Fibroblast of skin of right quadriceps (primary cell): Measurements from ENCODE around the gene GUCA1A.
"Not testable (repeated sequence)": the region's sequence is repeated elsewhere in the genome, so short reads cannot be mapped to it uniquely, and the experiment has no call there.

Experiments
- DNase-seq: peaks from one replicate; pipeline ENCODE4 v3.0.0-alpha.2; 2013

The GUCA1A gene

GRCh38 chr6:42211726-42212125 lies 38.6 kb downstream of the GUCA1A start:
- DNase-seq = no peak

DNA sequence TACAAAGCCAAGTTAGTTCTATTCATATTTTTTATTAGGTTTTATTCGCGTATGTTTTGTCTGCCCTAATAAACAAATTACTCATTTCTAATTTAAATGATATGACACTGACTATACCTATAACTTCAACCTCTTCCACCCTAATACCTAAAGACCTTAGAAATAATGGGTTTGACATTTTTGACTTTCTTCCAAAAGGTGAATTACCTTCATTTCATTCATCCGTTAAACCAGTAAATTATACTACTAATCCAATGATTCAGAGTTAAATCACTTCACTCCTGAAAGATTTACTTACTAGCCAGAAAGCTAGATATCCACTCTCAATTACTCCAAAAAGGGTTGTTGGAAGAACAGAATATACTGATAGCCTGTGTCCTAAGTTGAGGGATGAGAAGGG lies 39.3 kb downstream of the GUCA1A start:
- no peak for DNase-seq

DNA sequence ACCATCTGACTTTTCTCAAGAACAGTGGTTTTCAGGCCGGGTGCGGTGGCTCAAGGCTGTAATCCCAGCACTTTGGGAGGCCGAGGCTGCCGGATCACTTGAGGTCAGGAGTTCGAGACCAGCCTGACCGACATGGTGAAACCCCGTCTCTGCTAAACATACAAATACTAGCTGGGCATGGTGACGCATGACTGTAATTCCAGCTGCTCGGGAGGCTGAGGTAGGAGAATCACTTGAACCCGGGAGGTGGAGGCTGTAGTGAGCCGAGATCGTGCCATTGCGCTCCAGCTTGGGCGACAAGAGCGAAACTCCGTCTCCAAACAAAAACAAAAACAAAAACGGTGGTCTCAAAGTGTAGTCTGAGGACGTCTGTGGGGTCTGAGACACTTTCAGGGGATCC lies 43.3 kb downstream of the GUCA1A start:
- DNase-seq = not testable (repeated sequence)

- DNase-seq = no peak
Measured at GRCh38 chr6:42217157-42217518, 44.0 kb downstream of the GUCA1A start.

DNA sequence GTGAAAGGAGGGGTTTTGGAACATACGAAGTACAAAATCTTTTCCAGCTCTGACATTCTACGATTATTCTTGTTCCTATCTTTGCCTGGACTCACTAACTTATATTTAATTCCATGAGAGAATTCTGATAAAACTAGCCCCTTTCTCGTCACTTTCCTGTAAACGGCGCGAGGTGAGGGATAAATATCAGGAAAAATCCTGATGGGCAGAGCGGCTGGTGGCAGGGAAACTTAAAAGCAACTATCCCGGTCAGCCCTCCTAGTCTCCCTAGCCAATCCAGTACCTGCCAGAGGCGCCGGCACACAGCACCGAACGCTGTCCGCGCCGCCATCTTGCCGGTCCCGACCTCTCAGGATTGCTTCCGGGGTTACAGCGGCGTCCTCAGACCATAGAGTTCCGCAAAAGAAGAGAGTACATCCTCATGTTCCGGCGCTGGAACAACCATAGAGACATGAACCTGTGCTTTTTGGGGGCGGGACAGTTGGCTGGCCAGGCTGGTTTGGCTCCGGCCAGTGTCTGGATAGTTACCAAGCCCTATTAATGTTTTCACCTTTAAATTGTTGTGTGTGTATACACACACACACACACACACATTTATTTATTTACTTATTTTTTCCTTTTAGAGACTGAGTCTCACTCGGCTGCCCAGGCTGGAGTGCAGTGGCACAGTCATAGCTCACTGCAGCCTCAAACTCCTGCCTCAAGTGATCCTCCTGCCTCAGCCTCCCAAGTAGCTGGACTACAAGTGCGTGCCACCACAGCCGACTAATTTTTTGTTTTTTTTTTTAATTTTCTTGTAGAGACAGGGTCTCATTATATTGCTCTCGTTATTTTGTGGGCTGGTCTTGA lies 44.6 kb downstream of the GUCA1A start, which contains the start of gene MRPS10:
MRPS10 (minus strand) TSS at position 343 of the 849 bp plus-strand sequence; CDS start at position 331, 12 bp downstream.
- DNase-seq = peak; percentile 94

DNA sequence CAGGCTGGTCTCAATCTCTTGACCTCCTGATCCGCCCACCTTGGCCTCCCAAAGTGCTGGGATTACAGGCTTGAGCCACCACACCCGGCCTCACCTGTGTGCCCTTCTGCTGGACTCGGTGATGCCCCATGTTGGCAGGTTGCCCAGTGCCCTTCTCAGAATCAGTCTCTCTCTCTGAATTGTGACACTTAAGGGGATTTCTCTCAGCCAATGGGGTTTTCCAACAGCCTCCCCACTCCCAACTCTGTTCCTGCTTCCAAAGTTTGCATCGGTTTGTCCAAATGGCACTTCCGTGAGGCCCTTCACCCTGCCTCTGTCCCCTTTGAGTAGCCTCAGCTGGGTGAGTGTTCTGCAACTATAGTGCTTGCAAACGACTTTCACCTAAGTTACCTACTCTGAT lies 47.6 kb downstream of the GUCA1A start:
- no peak for DNase-seq

- no peak for DNase-seq
Measured at GRCh38 chr6:42221546-42221945, 48.4 kb downstream of the GUCA1A start.

- DNase-seq = no peak
Measured at GRCh38 chr6:42222448-42222847, 49.3 kb downstream of the GUCA1A start.

DNA sequence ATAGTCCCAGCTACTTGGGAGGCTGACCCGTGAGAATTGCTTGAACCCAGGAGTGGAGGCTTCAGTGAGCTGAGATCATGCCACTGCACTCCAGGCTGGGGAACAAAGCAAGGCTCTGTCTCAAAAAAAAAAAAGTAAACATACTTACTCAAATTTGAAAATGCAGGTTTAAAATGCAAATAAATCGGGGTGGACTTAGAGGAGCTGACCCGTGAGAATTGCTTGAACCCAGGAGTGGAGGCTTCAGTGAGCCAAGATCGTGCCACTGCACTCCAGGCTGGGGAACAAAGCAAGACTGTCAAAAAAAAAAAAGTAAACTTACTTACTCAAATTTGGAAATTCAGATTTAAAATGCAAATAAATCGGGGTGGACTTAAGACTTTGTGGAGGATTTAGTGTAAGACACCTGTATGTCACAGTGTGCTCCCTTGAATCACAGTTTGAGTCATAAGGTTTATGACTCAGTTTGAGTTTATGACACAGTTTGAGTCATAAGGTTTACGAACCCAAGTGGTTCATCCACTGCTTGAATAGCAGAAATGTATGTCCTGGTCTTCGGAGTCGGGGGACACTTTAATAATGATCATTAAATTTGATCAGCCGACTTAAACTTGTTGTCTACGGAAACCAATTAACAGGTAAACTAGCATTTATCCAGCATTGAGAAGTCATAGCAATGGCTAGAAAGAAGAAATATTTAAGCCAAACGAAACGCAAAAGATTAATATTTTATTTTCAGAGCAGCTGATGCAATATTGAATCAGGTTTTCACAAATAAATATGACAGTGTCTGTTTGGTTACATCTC lies 51.3 kb downstream of the GUCA1A start:
- peak; percentile 81 for DNase-seq

DNA sequence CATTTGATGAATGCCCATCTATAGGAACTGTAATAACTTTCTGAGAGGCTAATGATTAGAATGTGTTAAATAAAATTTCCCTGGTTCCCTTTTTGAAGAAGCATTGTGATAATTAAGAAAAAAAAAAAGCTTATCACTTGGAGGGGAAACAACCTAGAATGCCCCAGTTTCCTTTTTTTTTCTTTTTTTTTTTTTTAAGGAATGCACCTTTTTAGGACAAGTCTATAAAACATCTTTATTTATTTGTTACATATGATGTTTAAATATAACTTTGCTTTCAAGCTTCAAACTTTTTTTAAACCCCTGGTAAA lies 51.8 kb downstream of the GUCA1A start:
- DNase-seq = no peak

DNA sequence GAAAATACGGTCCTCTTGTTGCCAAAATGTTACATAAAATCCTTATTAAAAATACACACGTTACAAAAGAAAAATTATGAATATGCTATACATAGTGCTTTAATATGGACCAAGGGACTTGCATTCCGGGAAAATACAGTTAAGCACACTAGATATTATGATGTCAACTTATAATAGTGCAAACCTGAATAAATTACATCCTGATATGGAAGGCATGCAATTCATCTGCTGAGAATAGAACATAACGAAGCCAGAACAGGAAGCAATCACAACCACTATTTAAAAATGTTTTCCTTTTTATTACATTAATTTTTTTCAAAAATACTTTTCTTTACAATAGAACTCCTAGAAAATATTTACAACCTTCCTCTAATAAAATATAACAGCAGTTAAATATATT lies 52.3 kb downstream of the GUCA1A start:
- no peak for DNase-seq

DNA sequence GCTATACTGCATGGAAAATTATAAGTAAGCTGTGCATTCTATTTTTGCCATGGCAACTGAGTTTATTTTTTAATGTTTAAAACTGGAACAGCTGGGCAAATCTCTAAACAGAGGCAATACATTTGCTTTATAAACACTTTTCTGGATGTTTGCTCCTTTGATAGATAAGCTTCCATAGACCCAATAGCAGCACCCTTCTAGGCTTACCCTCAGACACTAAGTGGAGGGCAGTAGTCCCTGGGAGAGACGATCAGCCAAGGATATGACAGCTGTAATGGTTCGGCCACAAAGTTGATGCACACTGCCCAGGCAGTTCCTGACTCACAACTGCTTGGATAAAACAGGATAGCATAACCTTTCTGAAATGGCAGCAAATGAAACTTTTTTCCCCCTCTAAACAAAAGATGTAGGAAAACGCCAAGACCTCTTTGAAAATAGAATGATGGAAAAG lies 53.0 kb downstream of the GUCA1A start:
- DNase-seq = peak; percentile 24

GRCh38 chr6:42226645-42227143 lies 53.5 kb downstream of the GUCA1A start:
- peak; percentile 22 for DNase-seq

DNA sequence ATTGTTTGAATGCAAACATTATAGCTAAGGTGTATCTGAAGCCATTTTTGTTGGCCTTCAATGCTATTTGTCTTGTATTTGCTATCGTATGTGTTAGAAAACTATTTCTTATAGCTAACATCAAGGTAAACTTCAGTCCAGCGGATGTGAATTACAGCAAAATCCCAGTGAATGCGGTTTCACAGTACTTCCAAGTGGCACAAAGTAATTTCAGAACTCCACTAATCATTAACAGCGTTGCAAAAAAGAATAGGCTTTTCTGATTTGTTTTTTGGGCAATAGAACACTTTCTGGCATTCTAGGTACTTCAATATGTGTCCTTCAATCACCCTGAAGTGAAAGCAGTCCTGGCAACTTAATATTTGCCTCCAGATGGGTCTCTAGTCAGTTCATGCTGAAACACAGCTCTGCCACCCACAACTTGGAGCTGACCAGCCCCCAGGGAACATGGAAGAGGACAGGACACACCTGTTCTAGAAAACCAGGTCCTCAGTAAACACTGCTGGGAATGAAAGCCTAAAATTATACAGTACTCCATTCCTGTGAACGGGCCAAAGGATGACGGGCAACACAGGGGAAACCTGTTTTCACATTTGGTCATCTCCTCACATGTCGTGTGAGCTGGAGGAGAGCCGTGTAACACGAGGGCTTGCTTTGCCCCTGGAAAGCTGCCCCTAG lies 54.1 kb downstream of the GUCA1A start:
- DNase-seq = no peak

- DNase-seq = no peak
Measured at GRCh38 chr6:42228305-42228704, 55.1 kb downstream of the GUCA1A start.
